ENCODE data around the gene ATP2C2. TPM values are rescaled to one million over a fixed set of nuclear protein-coding genes. Genes with fewer than 3 reads are reported as not detected.

Gene ATP2C2
- total RNA-seq, 1 experiment from 2014 or later, result not detected

- DNase-seq (ENCODE audit: low spot score), result no peak
- in situ Hi-C loops (cut with HindIII; ENCODE audit: low sequenced_read_pairs), result no loop called here
Measured at GRCh38 chr16:84459941-84460405, 91.6 kb downstream of the ATP2C2 start.

GRCh38 chr16:84460406-84461028 lies 92.2 kb downstream of the ATP2C2 start:
- in situ Hi-C loops (cut with HindIII; ENCODE audit: low sequenced_read_pairs), result no loop called here
- DNase-seq (ENCODE audit: low spot score), result no peak

GRCh38 chr16:84461029-84461412 lies 92.7 kb downstream of the ATP2C2 start:
- in situ Hi-C loops (cut with HindIII; ENCODE audit: low sequenced_read_pairs), result no loop called here
- DNase-seq (ENCODE audit: low spot score), result no peak

GRCh38 chr16:84461413-84462295 lies 93.3 kb downstream of the ATP2C2 start:
- in situ Hi-C loops (cut with HindIII; ENCODE audit: low sequenced_read_pairs), result no loop called here
- DNase-seq (ENCODE audit: low spot score), result no peak

GRCh38 chr16:84462296-84463210 lies 94.2 kb downstream of the ATP2C2 start:
- no peak for DNase-seq (ENCODE audit: low spot score)
- in situ Hi-C loops (cut with HindIII; ENCODE audit: low sequenced_read_pairs), result no loop called here

GRCh38 chr16:84463221-84463620 lies 94.9 kb downstream of the ATP2C2 start:
- in situ Hi-C loops (cut with HindIII; ENCODE audit: low sequenced_read_pairs), result no loop called here
- no peak for DNase-seq (ENCODE audit: low spot score)

- DNase-seq (ENCODE audit: low spot score), result no peak
- in situ Hi-C loops (cut with HindIII; ENCODE audit: low sequenced_read_pairs), result no loop called here
Measured at GRCh38 chr16:84464116-84464515, 95.8 kb downstream of the ATP2C2 start.

GRCh38 chr16:84465154-84465553 lies 96.8 kb downstream of the ATP2C2 start:
- no peak for DNase-seq (ENCODE audit: low spot score)
- in situ Hi-C loops (cut with HindIII; ENCODE audit: low sequenced_read_pairs), result loop anchor here (5.0 kb wide), 1 partner anchor 93 kb away; no protein-coding TSS in a partner anchor

- DNase-seq (ENCODE audit: low spot score), result no peak
- in situ Hi-C loops (cut with HindIII; ENCODE audit: low sequenced_read_pairs), result loop anchor here (5.0 kb wide), 1 partner anchor 94 kb away; no protein-coding TSS in a partner anchor
Measured at GRCh38 chr16:84466692-84467091, 98.4 kb downstream of the ATP2C2 start.

- in situ Hi-C loops (cut with HindIII; ENCODE audit: low sequenced_read_pairs), result loop anchor here (5.0 kb wide), 1 partner anchor 95 kb away; no protein-coding TSS in a partner anchor
Measured at GRCh38 chr16:84467256-84467655, 98.9 kb downstream of the ATP2C2 start.

GRCh38 chr16:84467709-84468108 lies 99.4 kb downstream of the ATP2C2 start:
- in situ Hi-C loops (cut with HindIII; ENCODE audit: low sequenced_read_pairs), result loop anchor here (5.0 kb wide), 1 partner anchor 95 kb away; no protein-coding TSS in a partner anchor

More at GRCh38 chr16:84467256-84467655, 98.9 kb downstream of the ATP2C2 start:
- no peak for DNase-seq (ENCODE audit: low spot score)

GRCh38 chr16:84471316-84471715 lies 103.0 kb downstream of the ATP2C2 start:
- no peak for DNase-seq (ENCODE audit: low spot score)
- in situ Hi-C loops (cut with HindIII; ENCODE audit: low sequenced_read_pairs), result no loop called here

More at GRCh38 chr16:84467709-84468108, 99.4 kb downstream of the ATP2C2 start:
- no peak for DNase-seq (ENCODE audit: low spot score)

GRCh38 chr16:84471966-84472365 lies 103.6 kb downstream of the ATP2C2 start:
- in situ Hi-C loops (cut with HindIII; ENCODE audit: low sequenced_read_pairs), result no loop called here
- DNase-seq (ENCODE audit: low spot score), result no peak

- in situ Hi-C loops (cut with HindIII; ENCODE audit: low sequenced_read_pairs), result no loop called here
- DNase-seq (ENCODE audit: low spot score), result no peak
Measured at GRCh38 chr16:84475643-84476240, 107.4 kb downstream of the ATP2C2 start.

- DNase-seq (ENCODE audit: low spot score), result no peak
- in situ Hi-C loops (cut with HindIII; ENCODE audit: low sequenced_read_pairs), result no loop called here
Measured at GRCh38 chr16:84476401-84476800, 108.1 kb downstream of the ATP2C2 start.

GRCh38 chr16:84477661-84478060 lies 109.3 kb downstream of the ATP2C2 start:
- DNase-seq (ENCODE audit: low spot score), result no peak
- in situ Hi-C loops (cut with HindIII; ENCODE audit: low sequenced_read_pairs), result no loop called here

GRCh38 chr16:84478172-84478947 lies 110.0 kb downstream of the ATP2C2 start:
- in situ Hi-C loops (cut with HindIII; ENCODE audit: low sequenced_read_pairs), result no loop called here
- DNase-seq (ENCODE audit: low spot score), result no peak
